ENCODE measurements around the gene GRIP1. TPM values are rescaled to one million over a fixed set of nuclear protein-coding genes. Genes with fewer than 3 reads are reported as not detected.

Gene GRIP1
- total RNA-seq, 1 experiment from 2014 or later = 2.3 TPM

DNA sequence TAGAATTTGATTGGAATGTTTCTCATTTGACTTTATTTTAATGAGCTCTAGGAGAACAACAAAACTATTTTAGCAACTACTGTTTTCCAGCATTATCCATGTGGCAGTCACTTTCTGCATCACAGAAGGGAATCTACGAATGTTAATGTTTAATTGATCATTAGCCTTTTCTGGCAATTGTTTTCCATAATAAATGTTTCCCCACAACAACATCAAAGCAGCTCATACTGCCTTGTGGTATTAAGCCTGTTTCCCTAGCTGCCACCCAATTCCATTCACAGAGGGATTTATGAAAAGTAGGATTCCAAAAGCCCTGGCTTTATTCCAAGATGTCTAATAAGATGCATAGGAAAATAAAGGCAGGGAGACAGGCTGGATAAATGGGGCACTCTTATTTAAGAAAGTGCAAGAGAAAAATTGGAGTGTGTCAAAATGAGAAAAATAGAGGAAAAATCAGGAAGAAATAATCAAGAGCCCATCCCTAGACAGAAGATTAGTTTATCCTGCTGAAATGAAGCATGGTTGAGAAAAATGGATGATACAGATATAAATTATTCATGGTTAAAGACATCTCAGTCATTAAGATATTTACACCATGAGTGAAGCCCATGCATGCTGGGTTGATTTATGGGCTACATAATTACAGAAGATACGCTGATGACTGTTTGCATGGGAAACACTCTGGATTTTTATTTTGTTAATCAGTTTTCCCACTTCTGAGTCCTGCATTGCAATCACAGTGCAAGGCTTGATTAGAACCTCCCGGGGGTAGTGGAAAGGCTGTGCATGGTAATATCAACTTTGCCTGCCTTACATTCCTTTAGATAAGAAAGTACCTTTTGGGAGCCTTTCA lies 196.3 kb downstream of the GRIP1 start:
- no peak for DNase-seq (ENCODE audit: extremely low read depth, low read depth)

DNA sequence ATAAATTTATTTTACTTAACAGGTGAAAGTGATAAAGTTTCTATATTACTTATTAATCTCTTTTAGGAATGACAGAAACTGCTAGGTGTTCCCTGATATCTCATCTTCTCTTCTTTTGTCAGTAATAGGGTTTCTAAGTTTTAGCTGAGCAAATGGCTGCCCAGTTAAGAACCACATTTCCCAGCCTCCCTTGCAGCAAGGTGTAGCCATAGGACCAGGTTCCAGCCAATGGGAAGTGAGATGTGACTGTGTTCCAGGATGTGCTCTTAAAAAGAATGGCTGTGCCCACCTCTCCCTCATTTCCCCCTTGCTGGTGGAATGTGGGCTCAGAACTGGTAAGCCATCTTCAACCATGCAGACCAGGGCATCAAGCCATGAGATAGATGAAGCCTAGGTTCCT lies 210.9 kb downstream of the GRIP1 start:
- no peak for DNase-seq (ENCODE audit: extremely low read depth, low read depth)

DNA sequence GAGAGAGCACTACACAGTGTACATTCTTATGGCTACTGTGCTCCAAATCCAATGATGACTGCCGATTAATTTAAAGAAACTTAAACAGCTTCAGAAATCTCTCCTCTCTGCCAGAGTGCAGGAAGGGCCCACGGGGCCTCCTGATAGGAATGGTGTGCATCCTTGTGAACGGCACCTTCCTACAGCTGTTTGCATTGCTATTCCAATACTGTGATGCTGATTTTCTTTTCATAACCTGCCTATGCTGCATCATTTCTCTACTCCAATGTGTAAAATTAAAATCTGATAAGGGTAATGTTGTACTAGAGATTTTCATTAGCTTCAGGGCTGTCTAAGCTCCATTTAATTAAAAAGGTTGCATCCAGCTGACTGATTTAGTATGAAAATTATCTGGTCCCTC lies 217.5 kb downstream of the GRIP1 start:
- DNase-seq (ENCODE audit: extremely low read depth, low read depth) = no peak

DNA sequence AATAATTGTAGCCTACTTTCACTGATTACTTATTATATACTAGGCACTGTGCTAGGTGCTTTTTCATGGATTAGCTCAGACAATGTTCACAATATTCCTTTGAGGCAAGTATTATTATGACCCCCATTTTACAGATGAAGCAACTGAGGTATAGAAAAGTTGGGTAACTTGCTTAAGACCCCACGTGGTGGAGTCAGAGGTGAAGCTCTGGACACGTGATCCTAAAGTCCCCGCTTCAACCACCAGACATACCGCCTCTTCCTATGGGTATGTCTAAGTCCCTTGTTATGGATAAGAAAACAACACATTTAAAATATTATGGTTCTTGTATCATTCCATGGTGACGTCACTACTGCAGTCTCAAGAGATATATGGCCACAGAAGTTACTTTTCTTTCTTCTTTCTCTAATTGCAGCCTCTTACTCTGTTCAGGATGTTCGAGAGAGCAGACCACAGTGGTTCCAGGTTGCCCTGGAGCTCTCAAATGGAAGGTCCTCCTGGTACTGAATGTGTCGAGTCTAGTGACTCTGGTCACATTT lies 218.9 kb downstream of the GRIP1 start:
- DNase-seq (ENCODE audit: extremely low read depth, low read depth) = no peak

DNA sequence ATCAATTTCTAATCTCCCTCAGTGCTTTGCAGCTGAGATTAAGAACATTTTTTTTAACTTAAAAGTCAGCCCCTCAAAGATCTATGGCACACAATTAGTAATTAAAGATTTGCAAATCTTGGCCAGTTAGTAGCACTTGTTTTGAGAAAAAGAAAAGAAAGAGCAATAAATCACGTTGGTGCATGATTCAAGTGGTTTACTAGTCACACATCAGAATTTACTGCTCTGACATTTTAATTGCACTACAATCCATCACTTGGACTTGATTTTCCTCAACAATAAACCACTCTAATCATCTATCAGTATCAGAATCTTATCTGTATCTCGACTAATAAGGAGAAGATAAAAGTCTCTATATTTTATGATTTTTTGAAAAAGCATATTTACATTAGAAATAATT lies 222.3 kb downstream of the GRIP1 start:
- no peak for DNase-seq (ENCODE audit: extremely low read depth, low read depth)

DNA sequence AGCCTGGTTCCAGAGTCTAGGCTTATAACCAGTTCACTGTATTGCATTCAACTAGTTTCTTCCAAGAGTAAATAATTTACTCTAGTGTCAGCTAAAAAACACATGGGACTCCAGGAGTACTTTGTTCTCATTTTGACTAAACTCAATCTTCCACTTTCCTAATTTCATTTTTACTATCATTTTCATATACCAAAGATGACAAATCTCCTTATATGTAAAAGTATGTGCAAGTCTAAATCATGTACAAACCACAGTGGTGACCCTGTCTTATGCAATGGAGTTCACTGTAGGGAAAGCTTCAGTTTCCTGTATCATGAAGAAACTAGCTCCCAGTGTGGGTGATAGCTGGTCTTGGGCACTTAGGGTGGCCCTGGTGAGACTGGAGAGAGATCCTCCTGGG lies 225.0 kb downstream of the GRIP1 start:
- no peak for DNase-seq (ENCODE audit: extremely low read depth, low read depth)

DNA sequence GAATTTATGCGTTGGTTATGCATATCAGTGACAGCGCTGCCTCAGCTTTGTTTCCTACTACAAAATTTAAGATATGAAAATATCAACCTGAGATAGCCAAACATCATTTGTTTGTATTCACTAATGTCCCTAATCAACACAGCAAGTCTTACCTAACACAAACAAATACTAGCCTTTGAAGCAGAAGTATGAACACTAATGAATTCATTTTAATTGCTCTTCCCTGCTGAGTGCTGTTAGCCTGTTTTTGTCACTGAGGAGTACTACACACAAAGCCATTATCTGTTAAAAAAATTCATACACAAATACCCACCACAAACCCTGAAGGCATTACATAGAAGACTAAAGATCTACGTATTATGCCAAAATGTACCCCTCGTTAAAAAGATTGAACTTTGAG lies 225.8 kb downstream of the GRIP1 start:
- DNase-seq (ENCODE audit: extremely low read depth, low read depth) = no peak

DNA sequence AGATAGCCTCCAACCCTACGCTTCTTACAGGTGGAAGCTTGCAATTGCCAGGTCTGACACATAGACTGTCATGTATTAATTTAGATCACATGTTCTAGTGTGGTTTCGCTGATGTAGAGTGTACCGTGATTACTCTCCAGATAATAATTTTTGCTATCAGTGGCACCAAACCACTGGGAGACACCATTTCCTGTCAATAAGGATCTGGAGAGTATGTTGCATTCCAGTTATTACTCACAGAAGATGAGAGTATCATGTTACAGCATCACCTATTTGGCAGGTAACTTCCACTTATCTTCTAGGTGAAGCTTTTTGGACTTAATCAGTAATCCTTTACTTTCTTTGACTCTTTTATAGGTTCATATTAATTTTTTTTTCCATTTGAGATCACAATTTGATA lies 229.3 kb downstream of the GRIP1 start:
- no peak for DNase-seq (ENCODE audit: extremely low read depth, low read depth)

DNA sequence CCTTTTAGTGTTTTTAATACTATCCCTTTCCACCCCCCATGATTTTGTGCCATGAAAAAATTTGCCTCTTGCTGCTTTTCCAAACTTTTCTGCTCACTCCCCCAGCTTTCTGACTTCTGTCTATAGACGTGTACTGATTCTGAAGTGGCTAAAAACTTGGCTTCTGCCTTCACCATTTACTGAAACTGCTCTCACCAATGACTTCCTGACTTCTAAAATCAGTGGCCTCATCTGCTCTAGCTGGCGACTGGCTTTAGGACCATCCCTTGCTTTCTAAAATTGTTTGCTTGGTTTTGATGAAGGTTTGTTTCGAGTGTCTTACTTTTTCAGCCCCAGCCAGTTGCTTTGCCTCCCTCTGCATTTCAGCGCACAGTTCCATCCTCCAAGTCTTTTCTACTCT lies 231.2 kb downstream of the GRIP1 start:
- DNase-seq (ENCODE audit: extremely low read depth, low read depth) = no peak

DNA sequence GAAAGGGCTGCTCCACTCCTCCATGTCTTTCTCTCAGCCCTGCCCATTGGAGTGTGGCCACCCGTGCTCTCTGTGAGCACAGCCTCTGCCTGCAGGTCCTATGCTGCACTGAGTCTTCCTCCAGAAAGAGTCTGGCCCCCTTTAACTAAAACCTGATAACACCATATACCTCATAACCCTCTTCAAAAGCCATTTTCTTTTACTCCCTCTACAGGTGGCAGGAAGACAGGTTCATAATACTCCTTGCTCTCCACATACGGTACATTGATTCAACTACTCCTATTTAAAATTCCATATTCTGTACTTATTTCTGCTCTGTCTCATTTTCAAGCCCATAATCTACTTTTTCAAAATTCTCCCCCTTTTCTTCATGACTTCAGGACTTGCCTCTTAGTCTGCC lies 232.6 kb downstream of the GRIP1 start:
- DNase-seq (ENCODE audit: extremely low read depth, low read depth) = no peak

DNA sequence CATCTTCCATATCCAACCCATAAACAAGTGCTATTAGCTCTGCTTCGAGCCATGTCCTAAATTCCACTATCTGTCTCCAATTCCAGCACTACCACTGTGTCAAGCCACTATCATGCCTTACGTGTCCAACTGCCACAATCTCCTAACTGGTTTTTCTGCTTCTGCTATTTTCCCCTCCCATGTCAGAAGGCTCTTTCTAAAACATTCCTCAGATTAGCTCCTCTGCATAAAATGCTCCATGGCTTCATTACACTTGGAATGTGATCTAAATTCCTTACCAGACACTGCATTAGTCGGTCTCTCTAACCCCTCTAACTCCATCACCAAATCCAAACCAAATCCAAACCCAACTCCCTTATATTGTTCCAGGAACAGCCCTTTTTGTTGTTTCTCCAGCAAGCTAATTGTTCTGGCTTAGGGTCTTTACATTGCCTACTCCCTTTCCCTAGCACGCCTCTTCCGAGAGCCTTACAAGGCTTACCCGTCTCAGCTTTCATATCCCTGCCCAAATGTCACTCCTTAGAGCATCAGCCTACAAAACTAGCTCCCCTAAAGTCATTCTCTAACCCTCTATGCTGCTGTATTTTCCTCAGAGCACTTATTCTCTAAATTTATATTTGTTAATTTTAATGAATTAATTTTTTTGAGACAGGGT lies 236.8 kb downstream of the GRIP1 start:
- no peak for DNase-seq (ENCODE audit: extremely low read depth, low read depth)

DNA sequence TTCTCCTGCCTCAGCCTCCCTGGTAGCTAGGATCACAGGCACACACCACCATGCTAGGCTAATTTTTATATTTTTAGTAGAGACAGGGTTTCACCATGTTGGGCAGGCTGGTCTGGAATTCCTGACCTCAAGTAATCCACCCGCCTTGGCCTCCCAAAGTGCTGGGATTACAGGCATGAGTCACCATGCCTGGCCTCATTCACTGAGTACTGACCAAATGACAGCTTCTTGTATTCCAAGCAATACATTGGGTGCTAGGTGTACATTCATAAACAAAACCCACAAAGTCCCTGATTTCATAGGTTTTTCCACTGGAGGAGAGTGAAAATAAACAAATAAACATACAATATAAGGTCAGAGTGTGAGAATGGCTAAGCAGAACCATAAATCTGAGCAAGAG lies 240.3 kb downstream of the GRIP1 start:
- DNase-seq (ENCODE audit: extremely low read depth, low read depth) = no peak

DNA sequence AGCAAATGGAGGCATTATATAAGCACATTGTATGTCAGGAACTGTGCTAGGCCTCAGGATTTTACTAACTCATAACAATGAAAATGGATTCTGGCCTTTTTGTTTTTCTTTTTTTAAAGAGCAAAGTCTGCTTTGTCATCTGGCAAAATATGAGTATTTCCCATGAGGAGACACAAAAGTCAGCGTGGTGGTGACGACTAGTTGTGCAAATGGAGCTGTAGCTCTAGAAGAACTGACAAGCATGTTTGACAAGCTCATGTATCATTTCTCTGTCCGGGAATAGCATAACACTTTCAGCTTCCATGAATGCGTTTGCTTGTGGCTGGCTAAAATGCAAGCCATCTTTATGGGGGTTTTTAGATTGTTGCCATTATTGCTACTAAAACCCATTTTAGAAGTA lies 248.8 kb downstream of the GRIP1 start:
- DNase-seq (ENCODE audit: extremely low read depth, low read depth) = no peak

DNA sequence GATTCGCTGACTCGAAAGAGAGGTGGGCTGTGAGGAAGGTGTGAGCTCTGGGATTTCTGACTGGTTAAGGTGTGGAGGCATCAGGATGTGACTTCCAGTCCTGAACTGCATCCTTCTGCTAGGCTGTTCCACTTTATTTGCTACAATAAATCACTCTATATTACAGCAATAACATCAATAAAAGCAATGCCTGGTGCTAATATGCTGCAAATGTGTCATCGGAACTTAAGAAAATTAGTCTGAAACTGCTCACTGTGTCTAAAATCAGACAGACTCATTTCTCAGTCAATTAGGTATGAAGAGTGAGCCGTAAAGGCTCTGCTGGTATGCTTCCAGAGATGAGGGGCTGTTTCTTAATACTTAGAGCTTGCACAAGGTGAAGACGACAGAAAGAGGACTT lies 250.0 kb downstream of the GRIP1 start:
- DNase-seq (ENCODE audit: extremely low read depth, low read depth) = no peak

DNA sequence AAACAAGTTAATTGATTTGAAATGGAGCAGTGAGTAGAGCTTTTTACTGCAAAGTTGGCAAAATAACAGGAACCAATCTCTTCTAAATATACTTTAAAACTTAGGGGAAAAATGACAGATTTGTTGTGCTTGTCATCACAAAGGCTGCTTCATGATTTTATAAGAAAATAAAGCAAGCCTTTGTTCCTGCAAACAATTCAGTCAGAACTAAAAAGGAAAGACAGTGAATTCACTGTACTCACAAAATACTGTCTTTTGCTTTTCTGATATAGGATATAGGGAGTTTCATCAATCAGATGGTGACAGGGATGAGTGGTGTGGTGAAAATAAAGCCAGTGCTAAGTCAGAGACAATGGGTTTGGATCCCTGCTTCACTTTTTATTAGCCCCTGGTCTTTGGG lies 250.6 kb downstream of the GRIP1 start:
- DNase-seq (ENCODE audit: extremely low read depth, low read depth) = no peak

DNA sequence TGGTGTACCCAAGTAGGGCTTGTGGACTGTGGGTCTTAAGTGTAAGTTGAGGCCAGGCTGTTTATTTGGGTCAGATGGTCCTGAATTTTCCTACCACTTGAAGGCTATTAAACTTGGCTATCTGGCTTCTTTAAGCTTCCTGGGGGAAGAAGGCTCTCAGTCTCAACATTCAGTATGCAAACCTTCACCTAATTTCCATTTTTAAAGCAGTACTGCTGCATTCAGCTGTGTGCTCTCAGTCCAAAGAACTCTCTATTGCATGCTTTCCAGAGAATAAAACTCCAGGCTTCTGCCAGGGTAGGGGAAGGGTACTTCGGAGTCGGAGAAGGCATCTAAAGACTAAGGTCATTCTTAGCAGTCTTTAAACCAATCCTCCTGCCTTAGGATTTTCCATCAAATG lies 252.2 kb downstream of the GRIP1 start:
- no peak for DNase-seq (ENCODE audit: extremely low read depth, low read depth)

DNA sequence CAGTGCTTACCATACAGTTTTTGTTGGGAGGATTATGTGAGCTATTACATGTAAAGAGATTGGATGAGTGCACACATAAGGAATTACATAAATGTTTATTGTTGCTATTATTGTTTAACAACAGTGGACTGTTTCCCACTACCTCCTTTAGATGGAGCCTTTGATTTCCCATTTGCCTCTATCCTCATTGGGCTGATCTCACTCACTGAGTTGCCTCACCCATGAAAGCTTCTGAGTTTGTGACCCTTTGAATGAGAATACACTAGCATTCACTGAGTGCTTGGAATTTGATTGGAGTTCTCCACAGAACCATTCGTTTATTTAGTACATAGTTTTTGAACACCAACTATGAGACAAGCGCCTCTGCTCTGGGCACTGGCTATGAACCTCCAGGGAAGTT lies 255.6 kb downstream of the GRIP1 start:
- DNase-seq (ENCODE audit: extremely low read depth, low read depth) = no peak

DNA sequence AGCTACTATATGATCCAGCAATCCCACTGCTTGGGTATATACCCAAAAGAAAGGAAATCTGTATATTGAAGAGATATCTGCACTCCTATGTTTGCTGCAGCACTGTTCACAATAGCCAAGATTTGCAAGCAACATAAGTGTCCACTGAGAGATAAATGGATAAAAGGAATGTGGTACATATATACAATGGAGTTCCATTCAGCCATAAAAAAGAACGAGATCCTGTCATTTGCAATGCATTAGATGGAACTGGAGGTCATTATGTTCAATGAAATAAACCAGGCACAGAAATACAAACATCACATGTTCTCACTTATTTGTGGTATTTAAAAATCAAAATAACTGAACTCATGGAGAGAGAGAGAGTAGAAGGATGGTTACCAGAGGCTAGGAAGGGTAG lies 260.0 kb downstream of the GRIP1 start:
- DNase-seq (ENCODE audit: extremely low read depth, low read depth) = no peak

DNA sequence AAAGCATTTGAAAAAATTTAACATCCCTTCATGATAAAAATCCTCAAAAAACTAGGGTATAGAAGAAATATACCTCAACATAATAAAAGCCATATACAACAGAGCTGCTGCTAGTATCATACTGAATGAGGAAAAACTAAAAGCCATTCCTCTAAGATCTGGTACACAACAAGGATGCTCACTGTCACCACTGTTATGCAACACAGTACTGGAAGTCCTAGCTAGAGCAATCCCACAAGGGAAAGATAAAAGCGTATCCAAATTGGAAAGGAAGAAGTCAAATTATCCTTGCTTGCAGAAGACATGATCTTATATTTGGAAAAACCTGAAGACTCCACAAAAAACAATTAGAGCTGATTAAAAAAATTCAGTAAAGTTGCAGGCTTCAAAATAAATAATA lies 261.7 kb downstream of the GRIP1 start:
- no peak for DNase-seq (ENCODE audit: extremely low read depth, low read depth)

DNA sequence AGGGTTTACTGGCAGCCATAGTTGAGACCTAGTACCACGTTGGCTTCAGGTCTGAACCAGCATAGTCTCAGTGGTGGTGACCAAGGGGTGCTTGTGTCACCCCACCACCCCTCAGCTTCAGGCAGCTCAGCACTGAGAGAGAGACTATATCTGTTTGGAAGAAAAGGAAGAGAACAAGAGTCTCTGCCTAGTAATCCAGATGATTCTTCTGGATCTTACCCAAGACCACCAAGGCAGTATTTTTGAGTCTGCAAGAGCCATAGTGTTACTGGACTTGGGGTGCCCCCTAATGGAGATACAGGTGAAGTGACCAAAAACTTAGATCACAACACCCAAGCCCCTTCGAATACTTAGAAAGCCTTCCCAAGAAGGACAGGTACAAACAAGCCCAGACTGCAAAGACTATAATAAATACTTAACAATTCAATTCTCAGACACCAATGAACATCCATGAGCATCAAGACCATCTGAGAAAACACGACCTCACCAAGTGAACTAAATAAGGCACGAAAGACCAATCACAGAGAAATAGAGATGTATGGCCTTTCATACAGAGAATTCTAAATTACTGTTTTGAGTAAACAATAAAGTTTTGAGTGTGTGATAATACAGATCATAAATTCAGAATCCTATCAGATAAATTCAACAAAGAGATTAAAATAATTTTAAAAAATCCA lies 269.5 kb downstream of the GRIP1 start:
- peak; percentile 34 for DNase-seq (ENCODE audit: extremely low read depth, low read depth)

DNA sequence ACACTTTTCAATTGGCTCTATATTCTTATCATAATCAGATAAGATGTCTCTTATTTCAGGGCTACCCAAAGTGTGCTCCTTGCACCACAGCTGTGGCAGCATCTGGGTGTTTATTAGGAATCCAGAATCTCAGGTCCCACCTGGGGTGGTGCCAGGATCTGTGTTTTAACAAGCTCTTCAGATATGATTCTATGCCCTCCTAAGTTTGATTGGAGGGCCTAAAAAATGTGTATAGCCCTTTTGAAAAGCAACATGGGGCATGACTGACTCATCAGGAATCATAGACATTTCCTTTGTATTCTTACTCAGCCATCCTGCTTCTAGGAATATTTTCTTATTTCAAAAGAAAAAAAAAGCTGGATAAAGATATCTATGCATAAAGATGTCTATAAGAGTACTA lies 273.5 kb downstream of the GRIP1 start:
- no peak for DNase-seq (ENCODE audit: extremely low read depth, low read depth)

DNA sequence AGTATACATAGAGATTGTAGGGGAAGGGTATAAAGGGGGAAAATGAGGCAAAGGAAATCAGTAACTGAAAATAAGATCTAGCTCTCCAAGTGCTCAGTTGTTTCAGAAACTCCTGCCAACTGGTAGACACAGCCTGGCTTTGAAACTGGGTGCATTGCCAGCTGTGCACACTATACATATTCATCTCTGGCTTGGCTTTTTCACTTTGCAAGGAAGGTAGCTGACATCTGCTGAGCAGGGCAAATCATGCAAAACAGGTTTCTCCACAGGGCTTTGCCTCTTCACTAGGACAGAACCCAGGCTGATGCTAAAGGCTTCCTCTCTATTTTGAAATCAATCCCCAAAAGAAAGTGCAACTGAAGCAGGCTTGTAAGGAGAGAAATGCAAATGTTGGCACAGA lies 275.1 kb downstream of the GRIP1 start:
- no peak for DNase-seq (ENCODE audit: extremely low read depth, low read depth)
